GM19328 (cell line): ENCODE data around the gene EPC1.
"Not testable (repeated sequence)": the region's sequence is repeated elsewhere in the genome, so short reads cannot be mapped to it uniquely, and the experiment has no call there.

Source experiments
- ATAC-seq: cut with Tn5 transposase; IDR thresholded peaks from one replicate; pipeline ENCODE4 v1.9.1; 2021; ENCODE audit warnings: mild to moderate bottlenecking, moderate library complexity; ENCODE audit not compliant: unreplicated experiment

Gene EPC1

DNA sequence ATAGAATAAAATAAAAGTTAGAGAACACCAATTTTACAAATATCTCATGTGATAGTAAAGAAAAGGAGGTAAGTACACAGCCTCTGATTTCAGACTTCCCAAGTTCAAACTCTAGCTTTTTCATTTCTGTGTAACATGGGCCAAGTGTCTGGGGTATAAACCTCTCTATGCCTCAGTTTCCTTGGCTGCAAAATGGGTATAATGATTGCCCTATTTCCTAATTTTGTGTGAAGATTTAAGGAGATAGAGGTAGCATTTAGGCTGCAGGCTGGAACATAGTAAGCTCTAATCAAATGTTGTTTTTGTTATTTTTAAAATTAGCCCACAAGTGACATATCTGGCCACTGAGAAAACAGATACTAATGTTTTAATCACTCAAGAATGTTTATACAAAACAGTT lies 26.1 kb upstream of the EPC1 start:
- no peak for ATAC-seq

DNA sequence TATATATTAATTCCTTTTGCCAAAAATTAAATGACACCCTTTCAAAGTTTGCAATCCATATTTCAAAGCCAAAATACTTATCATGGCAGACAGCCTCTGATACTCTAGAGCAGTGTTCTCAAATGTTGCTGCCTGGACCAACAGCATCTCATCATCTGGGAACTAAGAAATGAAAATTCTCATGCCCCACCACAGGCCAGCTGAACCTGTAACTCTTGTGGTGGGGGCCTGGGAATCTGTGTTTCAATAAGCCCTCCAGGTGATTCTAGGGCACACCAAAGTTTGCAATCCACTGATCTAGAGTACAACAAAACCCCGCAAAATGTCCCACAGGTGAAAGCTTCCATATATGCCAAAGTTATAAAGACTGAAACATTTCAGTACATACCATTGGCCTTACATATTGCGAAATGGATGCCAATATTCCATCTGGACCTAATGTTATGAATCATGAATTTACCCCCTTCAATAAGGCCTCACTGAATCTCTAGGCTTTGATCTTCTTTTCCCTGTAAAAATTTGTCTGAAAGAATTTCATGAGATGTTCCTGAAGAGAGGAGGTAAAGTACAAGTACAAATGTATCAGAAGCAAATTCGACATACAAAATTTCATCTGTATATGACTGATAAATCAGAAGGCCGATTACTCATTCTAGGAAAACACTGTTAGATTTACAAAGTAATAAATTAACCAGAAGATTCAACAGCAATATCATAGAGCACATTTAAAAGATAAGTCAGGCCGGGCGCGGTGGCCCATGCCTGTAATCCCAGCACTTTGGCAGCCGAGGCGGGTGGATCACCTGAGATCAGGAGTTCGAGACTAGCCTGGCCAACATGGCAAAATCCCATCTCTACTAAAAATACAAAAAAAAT lies 25.3 kb upstream of the EPC1 start:
- ATAC-seq, result no peak

DNA sequence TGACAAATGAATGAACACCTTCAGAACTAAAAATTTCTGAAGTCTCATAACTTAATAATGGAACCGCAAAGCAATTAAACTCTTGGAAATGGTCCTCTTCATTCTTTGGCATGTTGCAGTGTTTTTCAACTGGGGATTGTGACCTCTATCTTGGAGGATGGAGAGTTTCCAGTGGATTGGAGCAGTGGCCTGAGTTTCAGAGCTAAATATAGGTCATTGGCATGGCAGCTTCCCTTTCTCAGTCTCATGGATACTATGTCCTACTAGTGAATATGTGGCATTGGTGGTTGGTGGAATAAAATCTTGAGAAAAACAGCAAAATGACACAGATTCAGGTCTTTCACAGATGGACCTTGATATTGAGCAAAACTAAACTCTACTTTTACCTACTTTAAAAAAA lies 24.1 kb upstream of the EPC1 start:
- no peak for ATAC-seq

DNA sequence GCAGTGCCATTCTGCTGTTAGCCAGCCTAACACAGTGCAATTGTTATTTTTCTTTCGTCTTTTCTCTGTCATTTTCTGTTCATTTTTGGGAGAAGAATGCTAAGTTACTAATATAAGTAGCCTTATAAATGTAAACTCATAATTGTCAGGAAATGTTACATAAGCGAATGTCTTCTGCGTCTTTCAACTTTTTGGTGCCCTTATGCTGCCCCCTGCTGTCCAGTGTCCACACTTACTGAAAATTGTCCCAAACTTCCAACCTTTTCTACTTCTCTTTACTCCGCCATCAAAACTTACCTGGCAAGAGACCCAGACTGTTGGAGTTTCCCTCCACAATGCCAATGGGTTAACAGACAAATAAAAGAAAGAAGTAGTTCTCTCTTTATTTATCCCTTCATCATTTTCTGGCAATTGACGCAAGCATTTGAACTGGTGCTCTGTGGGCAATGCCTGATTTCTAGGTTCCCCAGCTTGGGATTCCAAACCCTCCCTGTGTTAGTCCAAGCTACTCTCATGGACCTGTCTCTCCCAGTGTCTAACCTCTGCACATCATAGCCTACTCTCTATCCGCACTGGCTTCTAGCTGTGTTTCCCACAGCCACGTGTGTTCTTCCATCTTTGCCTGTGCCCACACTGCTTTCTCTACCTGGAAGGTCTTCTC lies 21.0 kb upstream of the EPC1 start:
- no peak for ATAC-seq

DNA sequence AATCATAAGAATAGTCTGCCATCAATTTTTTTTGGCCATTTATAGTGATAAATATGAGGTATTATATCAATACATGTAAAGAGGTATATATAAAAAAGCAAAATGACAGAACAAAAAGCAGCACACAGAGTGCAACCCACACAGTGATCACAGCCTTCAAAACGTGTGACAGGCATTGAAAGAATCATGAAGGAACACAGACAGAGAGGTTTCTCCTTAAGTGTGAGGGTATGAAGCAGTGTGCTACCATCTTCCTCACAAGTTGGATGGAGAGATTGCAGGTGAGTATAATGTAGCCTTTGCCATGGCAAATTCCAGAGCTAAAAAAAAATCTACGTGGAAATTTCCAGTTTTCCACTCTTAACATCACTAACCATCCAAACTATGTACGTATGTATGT lies 19.6 kb upstream of the EPC1 start:
- ATAC-seq, result no peak

DNA sequence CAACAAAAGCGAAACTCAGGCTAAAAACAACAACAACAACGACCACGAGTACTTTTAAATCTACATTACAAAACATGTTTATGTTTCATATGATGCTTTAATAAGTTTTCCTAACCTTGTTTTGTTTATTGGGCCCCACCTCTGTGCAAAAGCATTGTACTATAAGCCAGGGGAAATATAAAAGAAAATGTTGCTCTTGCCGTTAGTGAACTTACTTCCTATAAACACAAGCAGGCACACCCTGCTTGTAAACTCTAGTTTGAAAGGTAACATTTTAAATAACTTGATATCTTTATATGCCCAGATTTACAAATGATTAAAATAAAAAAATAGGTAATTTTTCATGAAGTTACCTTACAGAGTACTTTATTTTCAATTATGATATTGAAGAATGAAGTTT lies 19.2 kb upstream of the EPC1 start:
- ATAC-seq, result no peak

DNA sequence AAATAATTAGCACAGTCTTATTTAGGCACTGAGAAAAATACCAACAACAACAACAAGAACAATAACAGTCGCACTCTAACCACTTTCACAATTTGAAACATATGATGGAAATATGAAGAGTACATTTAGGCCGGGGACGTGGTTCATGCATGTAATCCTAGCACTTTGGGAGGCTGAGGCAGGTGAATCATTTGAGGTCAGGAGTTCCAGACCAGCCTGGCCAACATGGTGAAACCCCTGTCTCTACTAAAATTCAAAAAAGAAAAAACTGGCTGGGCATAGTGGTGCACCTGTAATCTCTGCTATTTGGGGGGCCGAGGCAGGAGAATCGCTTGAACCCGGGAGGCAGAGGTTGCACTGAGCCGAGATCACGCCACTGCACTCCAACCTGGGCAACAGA lies 18.4 kb upstream of the EPC1 start:
- not testable (repeated sequence) for ATAC-seq

DNA sequence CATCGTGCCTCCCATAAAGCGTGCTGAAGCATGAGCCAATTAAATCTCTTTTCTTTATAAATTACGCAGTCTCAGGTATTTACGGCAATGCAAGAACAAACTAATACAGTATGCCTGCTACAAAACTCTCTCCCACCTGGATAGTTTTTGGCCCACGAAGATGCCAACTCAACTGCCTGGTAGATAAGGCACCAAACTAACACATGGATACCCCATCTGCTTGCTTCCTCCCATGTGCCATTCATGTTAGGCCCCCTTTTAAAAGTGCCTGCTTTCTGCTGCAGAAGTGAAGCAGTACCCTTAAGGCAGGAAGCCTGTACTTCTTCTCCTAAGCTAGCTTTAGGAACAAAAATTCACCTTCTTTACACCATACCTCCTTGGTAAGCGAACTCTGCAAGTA lies 15.6 kb upstream of the EPC1 start:
- no peak for ATAC-seq

DNA sequence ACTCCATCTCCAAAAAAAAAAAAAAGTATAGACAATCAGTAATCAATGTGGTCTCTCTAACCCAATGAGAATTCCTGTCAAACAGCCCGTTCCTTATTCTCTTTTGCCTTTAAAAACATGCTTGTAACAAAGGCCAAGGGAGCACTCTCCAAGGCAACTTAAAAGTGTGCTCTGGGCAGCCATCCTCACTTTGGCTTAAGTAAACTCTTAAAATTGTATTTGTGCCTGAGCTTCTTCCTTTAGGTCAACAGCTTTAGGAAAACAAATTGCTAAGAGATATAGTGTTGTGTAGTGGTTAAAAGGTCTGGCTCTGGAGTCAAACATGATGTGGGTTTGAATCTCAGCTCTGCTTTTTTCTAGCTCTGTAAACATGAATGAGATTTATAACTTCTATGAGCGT lies 13.9 kb upstream of the EPC1 start:
- no peak for ATAC-seq

DNA sequence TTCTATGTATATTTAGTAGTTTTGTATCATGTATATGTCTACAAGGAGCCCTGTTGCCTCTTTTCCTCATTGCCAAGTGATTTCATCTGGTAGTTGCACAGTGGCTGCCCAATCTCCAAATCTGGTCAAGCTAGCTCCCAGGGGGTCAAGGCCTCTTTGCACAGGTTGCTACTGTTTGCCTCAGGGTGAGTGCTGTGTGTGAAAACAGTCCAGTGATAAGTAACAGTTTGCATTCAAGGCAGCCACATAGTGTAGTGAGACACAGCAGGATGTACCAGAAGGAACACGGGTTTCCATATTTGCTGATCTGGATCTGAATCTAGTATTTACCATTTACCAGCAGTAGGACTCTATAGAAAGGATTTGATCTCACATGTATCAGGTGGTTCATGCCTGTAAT lies 13.3 kb upstream of the EPC1 start:
- no peak for ATAC-seq

DNA sequence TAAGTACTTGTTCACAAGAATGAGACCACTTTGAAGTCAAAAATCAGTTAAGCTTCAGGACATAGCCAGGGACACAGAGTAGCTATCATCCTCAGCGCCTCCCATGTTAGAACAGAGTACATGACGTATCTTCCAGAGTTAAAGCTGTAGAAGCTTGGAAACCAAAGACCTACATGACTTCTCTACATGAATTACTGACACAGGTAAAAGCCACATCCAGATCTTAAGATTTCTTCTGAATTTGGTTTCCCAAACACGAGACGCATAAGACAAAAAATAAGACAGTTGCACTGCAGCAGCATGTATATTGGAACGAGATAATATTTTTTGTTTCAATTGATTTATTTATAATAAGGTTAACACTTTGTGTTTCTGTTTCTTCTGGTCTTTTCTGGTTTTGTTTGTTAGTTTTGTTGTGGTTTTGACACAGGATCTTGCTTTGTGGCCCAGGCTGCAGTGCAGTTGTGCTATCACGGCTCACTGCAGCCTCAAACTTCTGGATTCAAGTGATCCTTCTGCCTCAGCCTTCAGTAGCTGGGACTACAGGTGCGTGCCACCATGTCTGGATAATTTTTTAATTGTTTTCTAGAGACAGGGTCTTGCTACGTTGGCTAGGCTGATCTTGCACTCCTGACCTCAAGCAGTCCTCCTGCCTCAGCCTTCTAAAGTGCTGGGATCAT lies 10.2 kb upstream of the EPC1 start:
- ATAC-seq, result no peak

DNA sequence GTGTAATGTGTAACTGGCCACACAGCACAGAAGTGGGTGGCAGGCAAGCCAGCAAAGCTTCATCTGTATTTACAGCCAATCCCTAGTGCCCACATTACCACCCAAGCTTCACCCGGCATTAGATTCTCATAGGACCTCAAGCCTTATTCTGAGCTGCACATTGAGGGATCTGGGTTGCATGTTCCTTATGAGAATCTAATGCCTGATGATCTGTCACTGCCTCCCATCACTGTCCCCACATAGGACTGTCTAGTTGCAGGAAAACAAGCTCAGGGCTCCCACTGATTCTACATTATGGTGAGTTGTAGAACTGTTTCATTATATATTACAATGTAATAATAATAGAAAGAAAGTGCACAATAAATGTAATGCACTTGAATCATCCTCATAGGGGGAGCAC lies 7.7 kb upstream of the EPC1 start:
- not testable (repeated sequence) for ATAC-seq

DNA sequence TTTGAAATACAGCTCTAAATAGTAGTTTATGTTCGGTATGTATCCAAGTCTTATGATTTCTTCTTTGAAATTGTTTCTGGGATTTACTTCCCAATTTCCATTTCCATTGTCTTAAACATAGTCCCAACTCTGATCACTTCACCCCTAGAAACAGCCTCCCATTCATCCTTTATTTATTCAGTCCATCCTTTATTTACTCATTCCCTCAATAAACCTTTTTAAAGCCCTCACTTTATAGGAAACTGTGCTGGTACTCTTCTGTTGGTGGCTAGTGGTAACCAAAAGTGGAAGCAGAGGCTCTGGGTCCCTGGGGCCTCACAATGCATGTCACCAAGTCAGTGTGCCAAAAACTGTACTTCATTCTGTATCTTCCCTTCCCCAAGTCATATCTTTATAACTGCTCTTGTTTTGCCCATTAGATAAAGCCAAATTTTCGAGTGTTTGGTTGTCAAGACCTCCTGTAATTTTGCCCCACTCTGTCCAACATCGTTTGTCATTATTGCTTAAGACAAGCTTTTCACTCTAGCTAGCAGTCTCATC lies 3.9 kb upstream of the EPC1 start:
- no peak for ATAC-seq

DNA sequence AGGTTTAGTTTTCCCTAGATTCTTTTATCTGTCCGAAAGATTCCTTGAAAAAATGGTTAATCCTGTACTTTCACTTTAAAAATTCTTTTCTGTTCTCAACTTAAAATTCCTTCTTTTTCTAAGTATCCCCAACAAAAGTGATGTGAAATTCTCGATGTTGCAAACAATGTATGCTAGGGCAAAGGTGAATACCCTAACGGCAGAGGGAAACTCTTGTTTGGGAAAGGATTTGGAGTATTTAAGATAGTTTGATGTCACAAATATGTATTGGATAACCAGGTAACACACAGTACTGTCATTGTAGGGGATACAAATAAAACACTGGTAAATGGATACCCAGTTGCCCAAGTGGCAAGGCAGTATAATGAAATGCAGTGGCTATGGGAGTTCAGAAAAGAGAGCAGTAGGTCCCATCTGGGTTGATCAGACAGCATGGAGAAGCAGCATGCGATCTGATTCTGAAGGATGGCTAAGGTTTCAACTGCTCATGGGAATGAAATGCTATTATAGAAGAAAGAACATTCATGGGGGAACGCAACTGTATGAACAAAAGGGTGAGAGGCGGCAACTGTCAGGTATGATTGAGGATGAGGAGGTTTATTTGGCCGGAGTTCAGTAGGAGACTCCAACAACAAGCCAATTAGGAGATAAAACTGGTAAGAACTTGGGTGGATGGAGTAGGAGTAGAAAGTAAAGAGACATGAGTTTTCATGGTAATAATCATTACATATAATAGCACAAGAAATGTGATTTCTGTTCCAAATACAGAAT lies 3.2 kb upstream of the EPC1 start:
- no peak for ATAC-seq

DNA sequence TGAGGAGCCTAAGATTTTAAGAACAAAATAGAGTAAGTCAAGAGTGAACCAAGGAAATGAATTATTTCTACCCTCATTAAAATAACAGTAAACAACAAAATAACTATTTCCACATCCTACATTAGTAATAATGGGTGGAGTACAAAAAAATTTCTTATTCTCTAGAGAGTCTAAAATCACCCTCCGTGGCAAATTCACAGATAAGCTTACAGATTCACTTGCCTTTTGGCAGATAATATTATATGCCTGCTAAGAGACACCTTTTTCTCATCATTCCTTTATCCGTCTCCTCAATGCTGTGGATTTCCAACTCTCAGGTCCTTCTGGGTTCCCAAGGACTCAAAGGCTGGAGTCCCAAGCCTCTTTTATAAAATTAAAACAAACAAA lies 2.2 kb upstream of the EPC1 start:
- ATAC-seq, result no peak

DNA sequence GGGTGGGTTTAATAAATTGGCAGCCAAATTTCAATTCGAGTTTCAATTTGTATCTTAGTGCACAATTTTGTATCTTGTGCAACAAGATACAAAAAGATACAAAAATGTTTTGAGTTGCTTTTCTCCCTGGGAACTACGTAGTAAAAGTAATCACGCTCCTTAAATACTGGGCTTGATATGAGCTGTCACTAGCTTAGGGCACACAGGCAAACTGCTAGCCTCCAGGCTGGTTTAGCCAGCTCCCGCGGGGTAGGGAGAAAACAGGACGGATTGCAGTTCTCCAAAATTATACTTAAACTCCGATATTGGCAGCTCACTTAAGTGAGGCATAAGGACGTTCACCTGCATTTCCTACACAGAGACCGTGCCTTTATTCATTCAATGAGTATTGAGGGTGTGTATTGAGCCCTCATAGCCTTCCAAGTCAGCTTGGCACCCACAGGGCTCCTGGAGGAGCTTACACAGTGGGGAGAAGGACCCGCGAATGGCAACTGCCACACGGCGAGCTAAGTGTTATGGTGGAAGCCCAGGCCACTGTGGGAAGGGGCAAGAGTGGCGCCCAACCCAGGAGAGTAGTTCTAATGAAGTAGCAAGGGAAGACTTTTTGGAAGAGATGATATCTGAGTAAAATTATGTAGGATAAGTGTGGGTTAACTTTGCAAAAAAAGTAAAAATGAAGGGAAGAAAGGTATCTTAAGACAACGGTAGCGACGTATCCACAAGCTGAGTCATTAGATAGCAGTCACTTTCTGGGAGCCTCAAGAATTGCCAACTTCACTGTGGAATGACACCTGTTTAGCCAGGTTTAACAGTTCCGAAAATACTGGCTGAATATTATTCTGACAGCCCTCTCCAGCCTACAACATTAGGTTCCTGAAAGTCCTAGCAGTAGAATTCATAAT lies 1.6 kb upstream of the EPC1 start:
- no peak for ATAC-seq

DNA sequence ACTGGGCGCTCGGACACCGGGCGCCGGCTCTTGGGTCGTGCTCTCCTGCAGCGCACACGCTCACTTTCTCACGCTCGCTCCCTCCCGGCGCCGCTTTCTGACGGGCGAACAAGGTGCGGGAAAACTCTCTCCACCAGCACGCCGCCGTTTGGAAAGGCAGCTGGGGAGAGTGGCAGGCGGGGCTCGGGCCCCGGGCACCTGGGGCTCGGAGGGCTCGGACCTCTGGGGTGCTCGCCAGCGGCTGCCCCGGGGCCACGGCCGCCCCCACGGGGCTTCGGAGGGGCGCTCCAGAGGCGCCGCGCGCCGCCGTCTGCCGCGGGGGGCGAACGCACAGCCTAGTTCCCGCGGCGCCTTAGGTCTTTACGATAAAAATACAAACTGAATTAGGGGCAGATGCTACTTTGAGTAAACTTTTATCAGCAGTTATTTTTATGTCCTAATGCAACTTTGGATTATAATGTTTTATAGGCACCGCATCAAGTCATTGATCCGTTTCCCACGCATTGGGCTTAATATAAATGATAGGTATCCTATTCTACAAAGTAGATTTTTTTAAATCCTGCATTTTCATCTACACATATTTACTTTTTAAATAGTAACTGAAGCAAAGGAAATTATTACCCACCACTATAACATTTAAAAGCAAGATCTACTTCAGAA lies 535 bp upstream of the EPC1 start:
- ATAC-seq, result no peak

DNA sequence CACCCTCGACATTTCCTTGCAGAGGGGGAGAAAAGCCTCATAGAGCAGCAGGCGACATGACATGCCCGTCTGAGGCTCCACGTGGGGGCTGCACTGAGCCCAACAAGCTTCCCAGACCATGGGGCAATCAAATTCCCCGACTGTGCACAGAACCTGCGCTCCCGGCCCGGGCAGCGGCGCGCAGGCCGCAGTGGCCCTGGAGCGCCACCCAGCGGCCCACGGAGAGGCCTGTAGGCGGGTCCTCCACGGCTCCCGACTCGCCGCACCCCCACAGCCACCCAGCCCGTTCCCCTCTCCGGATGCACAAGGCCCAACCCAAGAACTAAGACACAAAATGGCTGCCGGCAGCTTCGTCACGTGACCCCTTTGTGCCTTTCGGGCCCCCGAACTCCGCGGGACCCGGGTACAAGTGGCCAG lies 816 bp downstream of the EPC1 start:
- peak; percentile 77 for ATAC-seq

DNA sequence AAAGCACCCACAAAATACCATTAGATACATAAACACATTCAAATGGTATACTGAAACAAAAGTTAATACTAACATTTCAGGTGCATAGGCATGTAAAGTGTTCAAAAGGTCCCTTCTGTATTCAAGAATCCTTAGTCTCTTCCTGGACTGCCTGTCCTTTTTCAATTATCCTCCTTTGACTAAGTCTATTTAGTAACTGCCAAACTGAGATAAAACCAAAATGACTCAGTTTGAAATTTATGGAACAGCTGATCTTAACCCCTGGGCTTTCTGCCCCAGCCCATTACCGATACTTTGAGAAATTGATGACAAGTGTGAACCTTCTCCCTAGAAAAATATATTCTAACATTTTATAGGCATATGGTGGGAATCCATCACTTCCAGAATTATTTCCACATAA lies 5.4 kb downstream of the EPC1 start:
- no peak for ATAC-seq
